HepG2 (cell line): ENCODE results near the gene HYPK. TPM values are rescaled to one million over a fixed set of nuclear protein-coding genes. Genes with fewer than 3 reads are reported as not detected.

Source experiments
- CBX1 ChIP-seq: IDR thresholded peaks from one replicate; pipeline ENCODE4 v1.6.1; 2016; ENCODE audit warnings: antibody characterized with exemption, low read depth
- EP300 ChIP-seq, 3 experiments: sonication (generic) in 1 of 3; formaldehyde crosslinking in 1 of 3; IDR thresholded peaks; 2 replicates each; pipeline versions ENCODE4 v1.5.1 to v1.6.1; 2011 to 2020; ENCODE audit warnings: low read depth in 2 of 3, low read length in 2 of 3, borderline replicate concordance in 1 of 3, improper control_type of control experiment in 1 of 3, mild to moderate bottlenecking in 1 of 3, missing genetic modification reagents in 1 of 3, moderate library complexity in 1 of 3
- ERF ChIP-seq: IDR thresholded peaks from 2 replicates; pipeline ENCODE4 v1.6.1; 2018; ENCODE audit warnings: missing biosample characterization, missing genetic modification reagents
- JARID2 ChIP-seq: sonication (generic); formaldehyde crosslinking; IDR thresholded peaks from 2 replicates; pipeline ENCODE4 v1.8.1; 2023; ENCODE audit warnings: missing genetic modification reagents, inconsistent platforms; ENCODE audit not compliant: insufficient replicate concordance
- KAT8 ChIP-seq: IDR thresholded peaks from 2 replicates; pipeline ENCODE4 v1.6.1; 2016; ENCODE audit warnings: missing genetic modification reagents, missing compliant biosample characterization
- MLLT10 ChIP-seq: sonication (generic); formaldehyde crosslinking; IDR thresholded peaks from 2 replicates; pipeline ENCODE4 v1.4.0; 2020; ENCODE audit warnings: missing genetic modification reagents
- NAIF1 ChIP-seq: sonication (generic); formaldehyde crosslinking; IDR thresholded peaks from 2 replicates; pipeline ENCODE4 v1.5.0; 2020; ENCODE audit warnings: mild to moderate bottlenecking, missing genetic modification reagents, borderline replicate concordance
- ONECUT2 ChIP-seq: sonication (generic); formaldehyde crosslinking; IDR thresholded peaks from 2 replicates; pipeline ENCODE4 v1.4.0; 2020; ENCODE audit warnings: missing genetic modification reagents
- PTBP1 ChIP-seq: fragments of 200-400 bp; formaldehyde crosslinking; IDR thresholded peaks from 2 replicates; pipeline ENCODE4 v1.6.1; 2018; ENCODE audit warnings: low read length, low read depth; ENCODE audit not compliant: poor library complexity, severe bottlenecking
- TAF15 ChIP-seq: fragments of 200-400 bp; formaldehyde crosslinking; IDR thresholded peaks from one replicate; pipeline ENCODE4 v1.6.1; 2018; ENCODE audit warnings: mild to moderate bottlenecking, low read depth, low read length; ENCODE audit not compliant: poor library complexity, severe bottlenecking
- TEAD2 ChIP-seq: sonication (generic); formaldehyde crosslinking; IDR thresholded peaks from 2 replicates; pipeline ENCODE4 v1.9.0; 2021; ENCODE audit warnings: missing genetic modification reagents
- TMF1 ChIP-seq: sonication (generic); formaldehyde crosslinking; IDR thresholded peaks from 2 replicates; pipeline ENCODE4 v1.8.1; 2022; ENCODE audit warnings: low read depth, missing genetic modification reagents
- ZBTB42 ChIP-seq: sonication (generic); formaldehyde crosslinking; IDR thresholded peaks from 2 replicates; pipeline ENCODE4 v1.5.0; 2020; ENCODE audit warnings: mild to moderate bottlenecking, missing genetic modification reagents
- ZFYVE20 ChIP-seq: sonication (generic); formaldehyde crosslinking; IDR thresholded peaks from 2 replicates; pipeline ENCODE4 v1.8.0; 2023; ENCODE audit warnings: low read depth, mild to moderate bottlenecking, moderate library complexity, missing genetic modification reagents, borderline replicate concordance
- ZNF24 ChIP-seq: fragments of 450-650 bp; IDR thresholded peaks from 2 replicates; pipeline ENCODE4 v1.6.1; 2017; ENCODE audit warnings: antibody characterized with exemption, mild to moderate bottlenecking
- ZNF326 ChIP-seq: sonication (generic); formaldehyde crosslinking; IDR thresholded peaks from 2 replicates; pipeline ENCODE4 v1.4.0; 2020; ENCODE audit warnings: missing genetic modification reagents, borderline replicate concordance
- ZNF382 ChIP-seq: sonication (generic); formaldehyde crosslinking; IDR thresholded peaks from 2 replicates; pipeline ENCODE4 v1.5.0; 2020; ENCODE audit warnings: missing genetic modification reagents, mild to moderate bottlenecking, borderline replicate concordance
- ZNF589 ChIP-seq: sonication (generic); formaldehyde crosslinking; conservative IDR thresholded peaks from 2 replicates; pipeline ENCODE4 v1.8.0; 2022; ENCODE audit warnings: mild to moderate bottlenecking, moderate library complexity, missing genetic modification reagents
- ZNF605 ChIP-seq: sonication (generic); formaldehyde crosslinking; IDR thresholded peaks from 2 replicates; pipeline ENCODE4 v1.8.0; 2022; ENCODE audit warnings: mild to moderate bottlenecking, missing genetic modification reagents
- ZNF777 ChIP-seq: sonication (generic); formaldehyde crosslinking; IDR thresholded peaks from 2 replicates; pipeline ENCODE4 v1.4.0; 2020; ENCODE audit warnings: missing genetic modification reagents
- polyA plus RNA-seq, 8 experiments: library from polyadenylated mRNA; depleted of rRNA in 3 of 8; stranded (reverse) in 7 of 8; unstranded in 1 of 8; fragments of >200 nt; fragmentation: Illumina TruSeq in 4 of 8; extraction: Trizol in 4 of 8; gene quantifications; 2 replicates each; pipeline versions ENCODE4 v1.2.1 to v1.2.3, GENCODE V29; 2011 to 2016; ENCODE audit warnings: low read depth in 4 of 8, missing spikeins in 1 of 8, mixed read lengths in 1 of 8; ENCODE audit not compliant: insufficient read depth in 1 of 8
- total RNA-seq, 5 experiments: library from RNA; depleted of rRNA; stranded (reverse); fragments of >200 nt; fragmentation: Illumina TruSeq; extraction: Trizol; gene quantifications; 2 replicates each; pipeline ENCODE4 v1.2.3, GENCODE V29; 2016; ENCODE audit warnings: low read depth in 1 of 5
- TF ChIP-seq, protein P1 (sequence below): sonication (generic); formaldehyde crosslinking; IDR thresholded peaks from 2 replicates; pipeline ENCODE4 v1.4.0; 2020; ENCODE audit warnings: mild to moderate bottlenecking, missing genetic modification reagents
- TF ChIP-seq, protein P2 (sequence below): sonication (generic); formaldehyde crosslinking; IDR thresholded peaks from 2 replicates; pipeline ENCODE4 v1.5.0; 2020; ENCODE audit warnings: missing genetic modification reagents, mild to moderate bottlenecking, borderline replicate concordance
- TF ChIP-seq, protein P3 (sequence below): sonication (generic); formaldehyde crosslinking; conservative IDR thresholded peaks from 2 replicates; pipeline ENCODE4 v1.8.0; 2022; ENCODE audit warnings: mild to moderate bottlenecking, moderate library complexity, missing genetic modification reagents

The HYPK gene
- total and polyA plus RNA-seq, 2 of the 13 experiments (the other 11 are each of a cell fraction or from before 2014, with no cell fraction given), result 13.5 to 16.5 TPM

DNA sequence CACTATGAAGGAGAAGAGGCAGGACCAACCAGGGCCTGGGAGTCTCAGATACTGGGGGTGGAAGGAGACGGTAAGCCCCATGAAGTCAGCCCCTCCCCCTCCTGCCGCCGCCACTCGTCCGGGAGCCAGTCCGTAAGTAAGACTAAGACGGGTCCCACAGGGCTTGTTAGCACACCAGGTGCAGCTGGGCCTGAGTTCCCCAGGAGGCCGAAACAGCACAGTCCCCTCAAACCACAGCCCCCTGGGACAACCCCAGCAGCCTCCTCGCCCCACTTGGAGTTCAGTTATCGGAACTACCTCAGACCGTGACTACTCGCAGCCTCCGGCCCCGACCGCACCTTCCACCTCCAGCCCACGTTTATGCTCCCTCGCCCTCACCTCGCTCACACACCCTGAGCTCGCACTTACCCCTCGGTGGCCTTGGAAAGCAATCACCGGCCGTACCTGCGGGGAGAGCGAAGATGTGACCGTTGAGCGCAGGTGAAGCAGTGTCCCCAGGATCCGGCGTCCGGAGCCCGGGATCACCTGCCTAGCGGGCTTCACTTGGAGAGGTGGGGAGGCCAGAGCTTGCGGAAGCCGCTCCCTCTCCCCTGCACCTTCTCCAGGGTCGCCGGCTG lies 24.2 kb upstream of the HYPK start (continued):
- TF ChIP-seq TAF15, result peak; percentile 32
- TF ChIP-seq JARID2 (CRISPR knock-in tag), result peak; percentile 85
- TF ChIP-seq, protein P1, sequence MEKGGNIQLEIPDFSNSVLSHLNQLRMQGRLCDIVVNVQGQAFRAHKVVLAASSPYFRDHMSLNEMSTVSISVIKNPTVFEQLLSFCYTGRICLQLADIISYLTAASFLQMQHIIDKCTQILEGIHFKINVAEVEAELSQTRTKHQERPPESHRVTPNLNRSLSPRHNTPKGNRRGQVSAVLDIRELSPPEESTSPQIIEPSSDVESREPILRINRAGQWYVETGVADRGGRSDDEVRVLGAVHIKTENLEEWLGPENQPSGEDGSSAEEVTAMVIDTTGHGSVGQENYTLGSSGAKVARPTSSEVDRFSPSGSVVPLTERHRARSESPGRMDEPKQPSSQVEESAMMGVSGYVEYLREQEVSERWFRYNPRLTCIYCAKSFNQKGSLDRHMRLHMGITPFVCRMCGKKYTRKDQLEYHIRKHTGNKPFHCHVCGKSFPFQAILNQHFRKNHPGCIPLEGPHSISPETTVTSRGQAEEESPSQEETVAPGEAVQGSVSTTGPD (CRISPR knock-in tag), result no peak
- no peak for TF ChIP-seq TMF1
- no peak for TF ChIP-seq CBX1
- TF ChIP-seq TEAD2 (CRISPR knock-in tag), result no peak
- 0 out of 2 replicates have a peak, but pooled peaks have one; percentile 46 for TF ChIP-seq ZFYVE20 (CRISPR knock-in tag)
- peak; percentile 59; the same call in 1 of the 2 replicates for TF ChIP-seq ZNF777 (CRISPR knock-in tag)
- TF ChIP-seq PTBP1, result no peak
- TF ChIP-seq ONECUT2 (CRISPR knock-in tag), result no peak
- TF ChIP-seq KAT8, result 0 out of 2 replicates have a peak, but pooled peaks have one; percentile 28
- no peak for TF ChIP-seq MLLT10
- no peak for TF ChIP-seq ZNF382 (CRISPR knock-in tag)
- 0 out of 2 replicates have a peak, but pooled peaks have one; percentile 17 for TF ChIP-seq ZNF326 (CRISPR knock-in tag)
- TF ChIP-seq ZBTB42 (CRISPR knock-in tag), result peak; percentile 84; the same call in 1 of the 2 replicates
- 0 out of 2 replicates have a peak, but pooled peaks have one; percentile 21 for TF ChIP-seq ZNF605 (CRISPR knock-in tag)
- no peak for TF ChIP-seq EP300 (IDR thresholded peaks at IDR 0.05; ENCODE audit: low read depth in 2 of 2, low read length in 2 of 2)
- TF ChIP-seq EP300 (CRISPR knock-in tag; IDR thresholded peaks at IDR 0.05; ENCODE audit: borderline replicate concordance), result peak; percentile 34; the same call in 1 of the 2 replicates
- TF ChIP-seq ZNF24, result no peak
- no peak for TF ChIP-seq NAIF1
- TF ChIP-seq, protein P2, sequence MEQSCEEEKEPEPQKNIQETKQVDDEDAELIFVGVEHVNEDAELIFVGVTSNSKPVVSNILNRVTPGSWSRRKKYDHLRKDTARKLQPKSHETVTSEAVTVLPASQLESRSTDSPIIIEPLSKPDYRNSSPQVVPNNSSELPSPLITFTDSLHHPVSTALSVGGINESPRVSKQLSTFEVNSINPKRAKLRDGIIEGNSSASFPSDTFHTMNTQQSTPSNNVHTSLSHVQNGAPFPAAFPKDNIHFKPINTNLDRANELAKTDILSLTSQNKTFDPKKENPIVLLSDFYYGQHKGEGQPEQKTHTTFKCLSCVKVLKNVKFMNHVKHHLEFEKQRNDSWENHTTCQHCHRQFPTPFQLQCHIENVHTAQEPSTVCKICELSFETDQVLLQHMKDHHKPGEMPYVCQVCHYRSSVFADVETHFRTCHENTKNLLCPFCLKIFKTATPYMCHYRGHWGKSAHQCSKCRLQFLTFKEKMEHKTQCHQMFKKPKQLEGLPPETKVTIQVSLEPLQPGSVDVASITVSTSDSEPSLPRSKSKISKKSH, result no peak; the same call in 1 of the 2 replicates
- no peak for TF ChIP-seq ERF
- no peak for TF ChIP-seq ZNF589
- TF ChIP-seq, protein P3, sequence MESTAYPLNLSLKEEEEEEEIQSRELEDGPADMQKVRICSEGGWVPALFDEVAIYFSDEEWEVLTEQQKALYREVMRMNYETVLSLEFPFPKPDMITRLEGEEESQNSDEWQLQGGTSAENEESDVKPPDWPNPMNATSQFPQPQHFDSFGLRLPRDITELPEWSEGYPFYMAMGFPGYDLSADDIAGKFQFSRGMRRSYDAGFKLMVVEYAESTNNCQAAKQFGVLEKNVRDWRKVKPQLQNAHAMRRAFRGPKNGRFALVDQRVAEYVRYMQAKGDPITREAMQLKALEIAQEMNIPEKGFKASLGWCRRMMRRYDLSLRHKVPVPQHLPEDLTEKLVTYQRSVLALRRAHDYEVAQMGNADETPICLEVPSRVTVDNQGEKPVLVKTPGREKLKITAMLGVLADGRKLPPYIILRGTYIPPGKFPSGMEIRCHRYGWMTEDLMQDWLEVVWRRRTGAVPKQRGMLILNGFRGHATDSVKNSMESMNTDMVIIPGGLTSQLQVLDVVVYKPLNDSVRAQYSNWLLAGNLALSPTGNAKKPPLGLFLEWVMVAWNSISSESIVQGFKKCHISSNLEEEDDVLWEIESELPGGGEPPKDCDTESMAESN (CRISPR knock-in tag), result no peak; the same call in 1 of the 2 replicates
